Activated effector memory CD4-positive, alpha-beta T cell treated with Interleukin-2 at 50 U/mL for 16 hours (primary cell): Measurements from ENCODE around the gene GPX2.

ENCODE experiments used
- DNase-seq: peaks from one replicate; pipeline ENCODE4 v3.0.0-alpha.2; 2020

The GPX2 gene

DNA sequence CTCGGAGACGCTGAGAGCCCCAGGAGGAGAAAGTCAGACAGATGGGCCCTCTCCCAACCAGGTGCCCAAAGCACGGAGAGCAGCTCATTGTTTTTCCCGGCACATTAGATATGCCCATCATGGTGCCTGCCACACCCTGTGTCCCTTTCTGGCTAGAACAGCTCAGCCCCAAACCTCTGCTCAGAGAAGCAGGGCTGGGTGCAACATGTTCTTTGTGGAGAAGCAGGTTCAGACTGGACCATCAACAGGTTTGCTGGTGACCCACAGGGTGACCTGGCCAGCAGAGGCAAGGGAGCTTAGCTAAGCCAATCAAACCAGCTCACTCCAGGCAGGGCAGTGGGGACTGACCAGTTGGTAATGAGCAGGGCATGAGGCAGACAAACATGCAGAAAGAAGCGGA lies 16.2 kb upstream of the GPX2 start:
- DNase-seq = no peak

DNA sequence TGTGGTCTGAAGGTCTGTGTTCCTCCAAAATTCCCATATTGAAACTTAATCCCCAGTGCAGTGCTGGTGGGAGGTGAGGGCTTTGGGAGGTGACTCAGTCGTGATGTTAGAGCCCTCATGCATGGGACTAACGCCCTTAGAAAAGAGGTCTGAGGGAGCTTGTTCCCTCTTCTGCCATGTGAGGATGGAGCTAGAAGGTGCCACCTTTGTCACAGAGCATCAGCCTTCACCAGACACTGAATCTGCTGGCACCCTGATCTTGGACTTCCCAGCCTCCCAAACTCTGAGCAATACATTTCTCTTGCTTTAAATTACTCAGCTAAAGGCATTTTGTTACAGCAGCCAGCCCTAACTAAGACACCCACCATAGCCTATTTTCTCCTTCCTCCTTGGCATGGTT lies 15.7 kb upstream of the GPX2 start:
- DNase-seq = no peak

- DNase-seq = no peak
Observed at GRCh38 chr14:64956697-64957406, 14.3 kb upstream of the GPX2 start.

DNA sequence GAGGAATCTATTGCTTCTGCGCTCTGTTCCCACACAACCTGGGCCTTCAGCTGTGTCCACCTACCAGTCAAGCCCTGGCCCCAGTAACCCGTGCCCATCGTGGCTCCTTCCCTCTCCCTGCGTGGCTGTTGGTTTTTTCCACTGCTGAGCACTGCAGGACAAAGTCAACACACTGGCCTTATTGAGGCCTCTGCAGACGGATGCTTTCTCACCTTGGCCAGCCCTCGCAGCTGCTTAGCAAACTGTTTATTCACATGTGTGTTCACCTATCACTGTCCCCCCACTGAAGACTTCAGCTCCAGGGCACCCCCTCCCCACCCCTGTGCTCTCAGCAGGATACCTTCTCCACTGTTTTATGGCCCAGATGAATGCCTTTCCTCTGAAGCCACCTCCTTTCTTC lies 12.8 kb upstream of the GPX2 start:
- no peak for DNase-seq

- no peak for DNase-seq
Observed at GRCh38 chr14:64954491-64955240, 12.1 kb upstream of the GPX2 start.

GRCh38 chr14:64953661-64954060 lies 11.1 kb upstream of the GPX2 start:
- DNase-seq = no peak

DNA sequence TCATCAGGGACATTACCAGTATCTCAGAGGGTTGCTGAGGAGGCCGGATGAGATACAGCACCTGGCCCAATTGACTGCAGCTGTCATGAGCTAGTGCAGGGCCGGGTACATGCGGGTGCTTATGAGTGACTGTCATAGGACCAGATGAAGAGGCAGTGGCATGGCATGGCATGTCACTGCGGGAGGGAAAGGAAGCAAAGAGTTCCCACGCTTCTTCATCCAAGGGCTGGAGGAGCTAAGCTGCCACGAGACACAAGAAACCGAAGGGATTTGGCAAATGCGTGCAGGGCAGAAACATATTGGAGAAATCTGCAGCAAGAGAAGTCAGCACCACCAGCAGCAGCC lies 10.7 kb upstream of the GPX2 start:
- DNase-seq = no peak

DNA sequence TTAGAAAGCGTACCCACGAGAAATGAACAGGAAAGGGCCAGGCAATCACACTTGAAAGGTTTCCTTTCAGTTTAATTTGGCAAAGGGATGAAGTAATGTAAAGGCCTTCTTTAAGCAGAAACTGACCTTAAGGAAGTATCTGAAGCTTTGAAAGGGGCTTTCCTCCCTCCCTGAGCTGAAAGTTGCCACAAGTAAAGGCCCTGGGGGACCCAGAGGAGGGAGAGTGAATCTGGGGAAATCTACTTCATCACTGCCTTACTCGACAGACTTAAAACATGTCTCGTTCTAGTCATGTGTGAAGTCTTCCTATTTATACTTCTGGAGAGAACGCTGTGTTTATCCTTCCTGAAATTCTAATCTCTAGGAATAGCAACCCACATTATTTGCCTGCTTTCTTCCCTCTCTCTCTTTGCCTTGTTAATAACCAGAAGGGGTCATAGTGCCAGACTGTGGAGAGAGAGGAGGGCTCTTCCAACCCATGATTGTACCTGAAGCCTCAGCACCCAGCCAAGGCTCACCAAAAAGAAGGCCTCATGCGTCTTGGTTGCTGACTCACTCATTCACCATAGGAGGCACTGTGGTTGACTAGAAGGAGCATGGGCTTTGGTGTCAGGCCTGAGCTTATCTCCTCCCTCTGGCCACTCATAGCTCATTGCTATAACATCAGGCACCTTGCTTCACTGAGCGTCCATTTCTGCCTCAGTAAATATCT lies 10.2 kb upstream of the GPX2 start:
- no peak for DNase-seq

DNA sequence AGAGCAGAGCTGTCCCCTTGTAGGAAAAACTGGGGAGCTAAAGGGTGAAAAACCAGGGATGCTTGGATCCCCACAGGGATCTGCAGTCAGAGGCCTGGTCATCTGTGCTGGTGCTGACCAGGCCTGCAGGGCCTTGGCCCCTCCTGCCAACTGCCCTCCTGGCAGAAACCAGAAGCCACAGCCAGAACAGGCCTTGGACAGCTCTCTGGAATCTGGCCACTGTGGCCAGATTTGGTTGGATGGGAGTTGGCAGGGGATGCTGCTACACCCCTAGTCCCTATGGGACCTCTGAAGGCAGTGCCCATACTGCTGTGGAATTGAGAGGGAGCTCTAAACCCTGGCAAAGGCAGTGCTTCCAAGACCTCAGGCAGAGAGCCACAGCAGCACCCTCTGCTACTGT lies 9.2 kb upstream of the GPX2 start:
- DNase-seq = no peak

DNA sequence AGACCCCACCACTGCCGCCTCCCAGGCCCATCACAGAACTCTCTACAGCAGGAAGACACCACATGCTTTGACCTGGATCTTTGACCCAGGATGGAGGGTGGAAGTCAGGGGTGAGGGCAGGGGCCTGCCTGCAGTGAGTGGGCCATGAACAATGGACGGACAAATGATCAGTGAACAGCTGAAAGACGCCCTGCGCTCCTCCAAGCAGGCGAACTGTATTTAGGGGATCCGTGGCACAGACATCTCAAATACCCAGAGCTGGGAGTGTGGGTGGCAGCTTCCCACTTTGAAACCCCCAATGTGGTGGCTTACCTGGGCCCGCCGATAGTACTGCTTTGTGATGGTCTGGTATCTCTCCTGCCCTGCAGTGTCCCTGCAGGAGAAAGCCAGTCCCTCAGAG lies 8.7 kb upstream of the GPX2 start:
- no peak for DNase-seq

- no peak for DNase-seq
Observed at GRCh38 chr14:64950889-64951288, 8.3 kb upstream of the GPX2 start.

GRCh38 chr14:64948612-64949210 lies 6.2 kb upstream of the GPX2 start:
- DNase-seq = no peak

- DNase-seq = no peak
Observed at GRCh38 chr14:64947710-64948611, 5.4 kb upstream of the GPX2 start.

DNA sequence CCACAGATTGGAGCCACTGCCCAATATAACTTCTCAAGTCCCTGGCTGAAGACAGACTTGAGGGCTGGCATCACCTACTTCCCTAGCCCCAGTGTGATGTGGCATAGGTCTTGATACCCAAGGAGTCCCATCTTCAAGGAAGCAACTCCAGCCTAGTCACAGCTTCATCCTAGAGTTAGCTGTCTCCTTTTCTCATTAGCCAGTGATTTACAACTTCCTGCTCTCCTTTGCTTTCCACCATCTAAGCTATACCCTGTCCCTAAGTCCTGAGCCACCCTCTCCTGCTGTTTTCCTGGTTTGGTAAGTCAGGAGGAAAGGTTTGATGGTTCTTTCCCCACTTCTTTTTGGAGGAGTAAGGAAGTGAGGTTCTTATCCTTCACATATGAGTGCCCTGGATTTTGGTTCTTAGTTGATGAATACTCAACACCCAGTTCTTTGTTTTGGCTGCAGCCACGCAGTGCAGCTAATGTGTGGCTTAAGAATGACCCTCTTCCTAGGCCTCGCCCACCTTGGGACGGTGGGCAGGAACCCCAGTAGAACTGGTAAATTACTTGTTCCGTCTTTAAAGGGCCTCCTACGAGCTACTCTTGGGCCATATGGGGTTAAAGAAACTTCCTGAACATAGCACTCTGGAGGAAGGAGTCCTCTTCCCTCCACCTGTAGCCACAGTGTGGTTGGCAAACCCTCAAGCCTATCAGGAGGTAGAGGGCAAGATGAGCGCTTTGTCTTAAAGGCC lies 3.9 kb upstream of the GPX2 start:
- DNase-seq = no peak

- DNase-seq = no peak
Observed at GRCh38 chr14:64945431-64946178, 3.1 kb upstream of the GPX2 start.

GRCh38 chr14:64944861-64945260 lies 2.3 kb upstream of the GPX2 start:
- no peak for DNase-seq

GRCh38 chr14:64944041-64944440 lies 1.5 kb upstream of the GPX2 start:
- DNase-seq = no peak

- no peak for DNase-seq
Observed at GRCh38 chr14:64943556-64943955, 1.0 kb upstream of the GPX2 start.

DNA sequence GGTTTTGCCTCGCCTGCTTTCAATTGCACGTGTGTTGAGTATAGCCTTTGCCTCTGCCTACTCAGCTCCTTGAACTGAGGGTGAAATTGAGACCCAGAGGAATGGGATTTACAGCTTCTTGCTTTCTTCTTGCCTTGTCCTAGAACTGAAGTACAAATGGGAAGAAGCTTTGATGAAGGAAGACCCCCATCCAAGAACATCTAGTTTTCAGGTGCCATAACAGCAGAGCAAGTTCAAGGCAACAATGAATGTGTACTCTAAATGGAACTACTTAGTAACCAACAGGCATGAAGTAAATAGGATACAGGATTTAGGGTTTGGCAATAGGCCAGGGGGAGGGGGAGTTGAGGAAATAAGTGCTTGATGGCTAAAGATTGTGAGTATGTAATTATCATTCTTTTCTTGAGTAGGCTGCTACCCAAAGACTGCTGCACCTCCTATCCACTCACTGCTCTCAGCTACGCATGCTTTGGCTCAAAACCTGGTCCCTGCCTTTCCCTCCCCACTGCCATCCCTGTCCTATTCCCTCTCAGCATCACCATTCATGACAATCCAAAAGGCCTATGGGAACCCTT lies 2.1 kb downstream of the GPX2 start:
- no peak for DNase-seq

- DNase-seq = no peak
Observed at GRCh38 chr14:64939817-64940190, 2.7 kb downstream of the GPX2 start.
